Raji (cell line): ENCODE data around the gene LIPI.

Source experiments
- POLR2A ChIP-seq: IDR thresholded peaks from 2 replicates; pipeline ENCODE4 v1.6.1; 2011; ENCODE audit warnings: low read depth, low read length, control low read depth; ENCODE audit not compliant: insufficient read depth

LIPI gene

DNA sequence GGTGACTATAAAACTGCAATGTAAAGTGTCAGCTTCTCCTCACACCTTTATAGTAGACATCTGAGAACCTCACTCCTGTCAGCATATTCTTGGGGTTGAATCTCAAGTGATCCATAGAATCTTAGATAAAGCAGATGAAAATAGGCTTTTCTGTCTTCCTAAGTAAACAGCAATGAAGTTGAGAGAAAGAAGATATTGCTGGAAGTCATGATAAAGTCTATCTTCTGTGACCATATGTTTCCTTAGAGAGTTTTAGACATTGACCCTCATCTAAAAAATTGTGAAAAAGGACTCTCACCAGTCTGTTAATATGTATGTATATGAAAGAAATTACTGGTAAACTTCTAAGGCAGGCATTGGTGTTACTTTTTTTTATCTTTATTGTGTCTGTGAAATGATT lies 66.8 kb downstream of the LIPI start:
- no peak for TF ChIP-seq POLR2A

DNA sequence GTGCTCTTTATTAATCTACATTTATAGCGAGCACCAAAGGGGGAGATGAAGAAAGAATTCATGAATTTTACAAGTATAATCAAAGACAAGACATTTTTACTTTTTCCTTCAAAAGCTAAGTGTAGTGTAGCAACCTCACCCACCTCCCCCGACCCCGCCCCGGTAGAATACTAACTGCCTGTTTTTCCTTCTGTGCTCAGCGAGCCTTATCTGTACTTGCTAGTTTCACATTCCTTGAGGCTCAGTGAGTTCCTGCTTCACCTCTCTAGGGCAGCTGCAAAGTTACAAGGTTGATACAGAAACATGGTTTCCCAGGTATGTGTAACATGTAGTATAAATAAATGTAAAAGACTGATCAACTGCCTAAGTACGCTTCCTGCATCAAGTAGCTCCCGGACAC lies 86.5 kb downstream of the LIPI start:
- no peak for TF ChIP-seq POLR2A

DNA sequence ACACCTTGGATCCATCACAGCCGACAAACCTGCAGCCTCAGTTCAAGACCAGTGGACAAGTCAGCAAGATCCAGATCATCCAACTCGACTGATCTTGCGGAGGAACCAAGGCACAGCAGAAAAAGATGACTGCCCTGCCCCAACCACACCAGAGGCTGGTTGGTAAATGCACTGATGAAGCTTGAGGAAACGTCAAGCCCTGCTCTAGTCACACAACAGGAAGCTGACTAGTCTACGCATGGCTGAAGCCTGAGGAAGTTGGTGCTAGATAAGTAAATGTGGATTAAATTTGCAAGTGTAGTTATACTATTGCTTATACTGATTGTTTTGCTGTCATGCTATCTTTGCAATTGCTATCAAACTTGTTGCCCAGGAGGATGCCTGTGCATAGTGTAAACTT lies 89.0 kb downstream of the LIPI start:
- TF ChIP-seq POLR2A, result no peak

DNA sequence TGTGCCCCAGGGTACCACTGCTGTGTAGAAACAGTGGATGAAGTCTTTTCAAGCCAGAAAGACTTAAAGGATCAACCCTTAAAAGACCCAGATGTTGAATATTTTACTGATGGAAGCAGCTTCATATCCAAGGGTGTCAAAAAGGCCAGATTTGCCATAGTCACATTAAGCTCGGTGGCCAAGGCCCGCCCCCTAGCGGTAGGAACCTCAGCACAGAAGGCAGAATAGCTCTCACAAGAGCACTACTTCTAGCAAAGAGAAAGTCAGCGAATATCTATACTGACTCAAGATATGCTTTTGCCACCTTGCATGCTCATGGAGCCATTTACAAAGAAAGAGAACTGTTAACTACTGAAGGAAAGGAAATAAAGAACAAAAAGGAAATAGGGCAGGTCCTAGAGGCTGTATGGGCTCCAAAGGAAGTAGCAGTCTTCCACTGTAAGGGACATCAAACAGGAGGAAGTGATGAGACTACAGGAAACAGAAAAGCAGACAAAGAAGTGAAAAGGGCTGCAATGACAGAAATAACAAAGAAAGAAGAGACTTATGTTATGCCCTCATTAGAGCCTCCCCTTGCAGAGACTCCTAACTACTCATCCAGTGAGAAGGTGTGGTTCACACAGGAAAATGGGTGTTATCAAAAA lies 90.5 kb downstream of the LIPI start:
- TF ChIP-seq POLR2A, result no peak

DNA sequence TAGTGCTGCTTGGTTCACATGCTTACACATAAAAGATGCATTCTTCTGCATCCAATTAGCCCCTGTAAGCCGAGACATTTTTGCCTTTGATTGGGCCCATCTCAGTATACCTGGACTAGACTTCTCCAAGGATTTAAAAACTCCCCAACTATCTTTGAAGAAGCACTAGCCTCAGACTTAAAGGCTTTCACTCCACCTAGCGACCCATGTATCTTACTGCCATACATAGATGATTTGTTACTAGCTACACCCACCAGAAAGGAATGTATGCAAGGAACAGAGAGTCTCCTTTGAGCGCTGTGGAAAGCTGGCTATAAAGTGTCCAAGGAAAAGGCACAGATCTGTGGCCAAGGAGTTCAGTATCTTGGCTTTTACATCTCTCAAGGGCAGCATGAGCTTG lies 91.7 kb downstream of the LIPI start:
- TF ChIP-seq POLR2A, result no peak

DNA sequence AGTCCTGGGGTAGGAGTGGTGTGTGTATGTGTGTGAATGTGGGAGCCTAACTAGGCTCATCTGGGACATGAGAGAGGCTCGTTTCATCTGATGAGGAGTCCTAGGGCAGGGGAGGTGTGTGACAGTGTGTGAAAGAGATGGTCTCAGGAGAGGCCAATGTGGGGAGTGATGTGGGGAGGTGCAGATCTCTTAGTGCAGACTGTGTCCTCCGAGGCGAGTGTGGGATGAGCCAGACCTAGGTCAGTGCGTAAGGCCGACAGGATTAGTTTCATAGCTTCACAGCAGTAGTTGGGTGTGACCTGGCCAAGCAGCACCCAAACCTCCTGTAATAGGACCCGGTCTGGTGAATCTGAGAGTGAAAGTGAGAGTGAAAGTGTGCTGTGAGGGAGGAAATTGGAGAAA lies 94.7 kb downstream of the LIPI start:
- TF ChIP-seq POLR2A, result no peak

DNA sequence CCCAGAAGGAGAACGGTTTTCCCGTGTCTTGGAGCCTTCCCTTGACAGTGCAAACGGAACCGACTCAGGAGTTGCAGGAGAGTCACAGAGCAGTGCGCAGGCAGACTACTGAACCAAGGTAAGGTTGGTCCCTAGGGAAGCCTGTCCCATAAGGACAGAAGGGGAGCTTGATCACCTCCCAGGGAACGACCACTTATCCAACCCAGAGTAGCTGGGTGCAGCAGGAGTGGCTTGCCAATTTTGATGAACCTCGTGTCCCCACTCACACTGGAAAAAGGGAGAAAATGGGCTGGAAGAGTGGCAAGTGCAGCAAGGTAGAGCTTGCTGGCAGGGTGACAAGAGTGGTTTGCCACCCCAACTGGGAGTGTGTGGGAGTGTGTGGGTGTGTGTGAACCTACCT lies 95.1 kb downstream of the LIPI start:
- no peak for TF ChIP-seq POLR2A

DNA sequence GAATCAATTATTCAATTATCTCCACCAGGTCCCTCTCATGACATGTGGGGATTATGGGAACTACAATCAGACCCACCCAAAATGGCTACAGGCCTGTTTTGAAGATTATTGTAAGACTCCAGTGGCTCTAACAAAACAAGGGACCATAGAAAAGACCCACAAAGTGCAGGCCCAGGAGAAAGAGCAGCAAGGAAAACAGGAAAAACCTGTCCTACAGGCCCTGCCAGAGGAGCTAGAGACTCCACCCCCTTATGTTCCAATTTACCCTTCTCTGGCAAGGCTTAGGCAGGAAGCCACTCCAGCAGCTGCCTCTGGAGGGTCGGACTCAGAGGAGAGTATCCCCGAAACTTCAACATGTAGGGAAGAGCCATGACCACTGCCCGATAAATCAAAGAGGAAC lies 96.5 kb downstream of the LIPI start:
- no peak for TF ChIP-seq POLR2A

DNA sequence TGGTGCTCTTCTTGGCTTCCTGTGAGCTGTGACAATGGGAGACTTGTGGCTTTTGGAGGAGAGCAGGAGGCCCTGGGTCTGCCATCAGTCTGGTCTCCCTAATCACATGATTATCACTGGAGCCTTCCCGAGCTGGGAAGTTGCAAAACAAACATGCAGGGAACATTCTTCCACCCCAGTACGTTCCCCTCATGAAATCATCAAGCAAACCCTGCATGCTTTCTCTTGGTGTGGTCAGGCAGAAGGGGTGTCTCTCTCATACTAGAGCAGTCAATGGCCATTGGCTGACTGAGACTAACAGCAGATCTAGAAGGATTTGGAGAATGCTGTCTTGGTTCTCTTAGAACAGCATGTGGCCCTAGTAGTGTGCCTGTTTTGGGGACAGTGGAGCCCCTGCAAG lies 111.2 kb downstream of the LIPI start:
- TF ChIP-seq POLR2A, result no peak

DNA sequence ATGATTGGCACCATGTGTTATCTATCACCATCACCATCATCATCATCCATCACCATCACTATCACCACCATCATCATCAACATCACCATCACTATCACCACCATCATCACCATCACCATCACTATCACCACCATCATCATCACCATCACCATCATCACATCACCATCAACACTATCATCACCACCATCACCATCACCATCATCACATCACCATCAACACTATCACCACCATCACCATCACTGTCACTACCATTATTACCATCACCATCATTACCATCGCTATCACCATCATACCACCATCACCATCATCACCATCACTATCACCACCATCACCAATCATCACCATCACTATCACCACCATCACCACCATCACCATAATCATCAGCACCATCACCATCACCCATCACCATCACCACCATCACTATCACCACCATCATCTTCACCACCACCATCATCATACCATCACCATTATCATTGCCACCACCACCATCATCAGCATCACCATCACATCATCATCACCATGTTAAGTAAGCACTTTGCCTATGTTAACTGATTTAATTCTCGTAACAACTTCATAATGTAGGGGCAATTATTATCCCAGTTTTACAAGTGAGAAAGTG lies 112.8 kb downstream of the LIPI start:
- TF ChIP-seq POLR2A, result no peak

DNA sequence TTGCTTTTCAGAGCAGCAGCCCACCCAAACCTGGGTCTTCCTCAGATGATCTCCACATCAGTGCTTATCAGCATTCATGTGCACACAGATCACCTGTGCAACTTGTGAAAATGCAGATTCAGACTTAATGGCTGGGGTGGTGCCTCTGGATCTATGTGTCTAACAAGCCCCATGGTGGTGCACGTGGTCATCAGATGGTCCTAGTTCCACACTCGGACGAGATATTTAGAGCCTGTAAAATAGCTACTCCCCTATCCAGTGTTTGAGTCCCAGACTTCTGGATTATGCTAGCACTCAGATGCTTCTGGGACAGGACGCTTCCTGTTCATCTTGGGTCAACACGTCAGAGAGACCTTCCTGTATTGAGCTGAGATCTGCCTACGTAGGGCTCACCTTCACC lies 114.2 kb downstream of the LIPI start:
- no peak for TF ChIP-seq POLR2A

DNA sequence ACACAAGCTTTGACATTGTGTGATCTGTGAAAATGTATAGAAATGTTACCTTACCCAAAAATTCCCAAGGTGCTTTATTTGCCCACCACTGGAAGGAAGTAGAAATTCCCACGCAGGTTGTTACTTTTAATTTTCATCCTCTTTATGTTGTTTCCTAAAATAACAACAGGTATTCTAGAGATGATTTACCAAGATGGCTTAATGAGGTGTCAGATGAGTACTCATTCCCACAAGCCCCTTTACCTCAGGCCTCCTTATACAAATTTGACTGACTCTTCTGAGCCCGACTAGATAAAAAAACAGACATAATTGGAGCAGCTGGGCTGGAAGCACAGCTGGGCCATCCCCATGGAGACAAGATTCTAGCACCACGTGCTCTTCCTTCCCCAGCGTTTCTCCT lies 114.6 kb downstream of the LIPI start:
- no peak for TF ChIP-seq POLR2A

DNA sequence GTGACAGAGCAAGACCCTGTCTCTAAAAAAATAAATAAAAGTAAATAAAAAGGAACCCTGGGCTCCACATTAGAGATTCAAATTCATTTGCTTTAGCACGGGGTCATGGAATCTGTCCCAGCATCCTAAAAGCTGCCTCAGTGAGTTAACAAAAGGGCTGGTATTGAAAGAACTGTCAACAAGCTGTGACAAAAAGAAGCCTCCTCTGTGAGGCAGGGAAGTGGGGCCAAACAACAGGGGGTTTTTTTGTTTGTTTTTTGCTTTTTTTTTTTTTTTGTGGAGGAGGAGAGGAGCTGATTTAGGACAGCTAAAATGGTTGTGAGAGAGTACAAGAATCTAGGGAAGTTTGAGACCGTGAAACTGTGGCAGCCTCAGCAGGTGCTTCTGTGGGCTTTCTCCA lies 115.7 kb downstream of the LIPI start:
- no peak for TF ChIP-seq POLR2A

DNA sequence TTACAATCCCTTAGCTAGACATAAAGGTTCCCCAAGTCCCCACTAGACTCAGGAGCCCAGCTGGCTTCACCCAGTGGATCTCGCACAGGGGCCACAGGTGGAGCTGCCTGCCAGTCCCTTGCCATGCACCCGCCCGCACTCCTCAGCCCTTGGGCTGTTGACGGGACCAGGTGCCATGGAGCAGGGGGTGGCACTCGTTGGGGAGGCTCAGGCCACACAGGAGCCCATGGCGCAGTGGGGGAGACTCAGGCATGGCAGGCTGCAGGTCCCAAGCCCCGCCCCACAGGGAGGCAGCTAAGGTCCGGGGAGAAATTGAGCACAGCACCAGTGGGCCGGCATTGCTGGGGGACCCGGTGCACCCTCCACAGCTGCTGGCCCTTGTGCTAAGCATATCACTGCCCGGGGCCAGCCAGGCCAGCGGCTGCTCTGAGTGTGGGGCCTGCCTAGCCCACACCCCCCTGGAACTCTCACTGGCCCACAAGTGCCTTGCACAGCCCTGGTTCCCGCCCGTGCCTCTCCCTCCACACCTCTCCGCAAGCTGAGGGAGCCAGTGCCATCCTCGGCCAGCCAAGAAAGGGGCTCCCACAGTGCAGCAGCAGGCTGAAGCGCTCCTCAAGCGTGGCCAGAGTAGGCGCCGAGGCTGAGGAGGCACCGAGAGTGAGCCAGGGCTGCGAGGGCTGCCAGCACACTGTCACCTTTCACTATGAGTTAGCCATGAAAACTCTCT lies 117.8 kb downstream of the LIPI start:
- no peak for TF ChIP-seq POLR2A

DNA sequence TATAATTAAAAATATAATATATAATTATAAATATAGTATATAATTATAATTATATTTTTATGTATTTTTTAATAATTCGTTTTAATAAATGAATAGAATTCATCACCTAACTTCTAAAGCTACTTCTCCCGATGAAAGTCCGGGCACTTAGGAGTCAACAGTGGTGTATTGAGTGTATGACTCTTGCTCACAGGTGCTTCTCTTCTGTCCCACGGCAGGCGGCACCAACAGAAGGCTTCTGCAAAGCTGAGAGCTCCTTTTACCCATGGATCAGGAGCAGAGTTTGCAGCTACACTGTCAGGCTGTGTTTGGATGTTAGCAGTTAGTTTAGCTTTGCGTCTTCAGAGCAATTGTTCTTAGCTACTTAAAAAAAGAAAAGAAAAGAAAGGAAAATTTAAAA lies 122.4 kb downstream of the LIPI start:
- TF ChIP-seq POLR2A, result no peak

DNA sequence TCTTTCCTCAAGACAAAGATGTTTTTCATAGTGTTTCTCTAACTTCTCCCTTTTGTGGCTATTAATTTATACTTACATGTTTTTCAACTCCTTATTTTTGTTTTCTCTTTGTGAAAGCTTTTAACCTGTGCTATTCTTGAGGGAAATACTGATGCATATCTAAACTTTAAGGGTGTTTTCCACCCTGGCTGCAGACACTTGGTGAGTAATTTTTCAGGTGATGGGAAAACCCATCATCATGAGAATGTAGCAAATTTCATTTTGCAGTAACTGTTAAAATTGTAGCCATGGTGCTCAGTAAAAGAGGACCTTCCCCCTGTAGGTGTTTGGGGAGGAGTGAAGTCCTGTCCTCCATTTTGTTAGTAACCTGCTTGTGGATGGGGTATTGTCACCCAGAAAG lies 124.2 kb downstream of the LIPI start:
- no peak for TF ChIP-seq POLR2A

DNA sequence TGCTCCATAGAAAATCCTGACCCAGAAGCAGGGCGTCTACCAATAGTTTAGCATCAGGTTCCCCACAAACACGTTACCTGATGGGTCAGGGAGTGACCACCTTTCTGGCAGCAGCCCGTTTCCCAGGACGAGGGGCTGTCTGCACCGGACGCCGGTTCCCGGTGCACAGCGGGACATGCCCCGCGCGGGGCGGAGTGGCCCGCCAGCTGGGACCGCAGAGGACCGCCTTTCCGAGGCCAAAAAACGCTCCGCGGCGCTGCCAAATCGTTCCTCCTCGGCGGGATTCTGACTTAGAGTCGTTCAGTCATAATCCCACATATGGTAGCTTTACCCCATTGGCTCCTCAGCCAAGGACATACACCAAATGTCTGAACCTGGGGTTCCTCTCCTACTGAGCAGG lies 126.1 kb downstream of the LIPI start:
- TF ChIP-seq POLR2A, result no peak

DNA sequence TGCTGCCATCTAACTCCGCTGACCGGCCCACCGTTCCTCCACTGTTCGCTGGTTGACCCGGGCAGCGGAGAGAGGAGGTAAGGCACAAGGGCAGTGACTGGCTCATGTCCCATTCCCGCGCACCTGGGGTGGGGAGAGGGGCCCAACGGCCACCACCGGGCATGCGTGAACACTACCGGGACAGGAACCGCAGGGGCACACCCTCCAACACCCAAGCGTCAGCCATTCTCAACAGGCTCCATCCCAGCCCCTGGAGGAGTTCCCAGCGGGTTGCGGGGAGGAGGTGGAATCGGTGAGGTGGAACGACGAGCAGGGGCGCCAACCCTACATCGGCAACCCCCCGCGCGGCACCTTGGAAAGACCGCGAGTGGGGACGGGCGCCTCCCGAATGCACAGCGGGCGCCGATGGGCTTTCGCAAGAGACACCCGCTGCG lies 126.7 kb downstream of the LIPI start:
- TF ChIP-seq POLR2A, result no peak

DNA sequence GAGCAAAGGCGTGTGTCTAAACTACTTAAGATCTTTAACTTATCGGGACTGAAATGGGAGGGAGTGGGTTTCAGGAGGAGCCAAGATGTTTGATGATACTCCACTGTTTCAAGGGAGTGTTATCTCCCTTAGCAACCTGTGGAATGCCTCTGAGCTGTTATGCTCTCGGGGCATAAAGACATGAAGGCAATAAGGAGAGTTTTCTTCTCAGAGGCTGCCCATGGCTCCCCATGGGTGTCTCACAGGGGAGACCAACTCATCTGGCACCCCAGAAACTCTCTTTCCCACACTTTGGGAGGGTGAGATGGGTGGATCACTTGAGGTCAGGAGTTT lies 130.0 kb downstream of the LIPI start:
- TF ChIP-seq POLR2A, result no peak
